ENCODE results near the gene SLC25A24. TPM values are rescaled to one million over a fixed set of nuclear protein-coding genes. Genes with fewer than 3 reads are reported as not detected.
"Not testable (repeated sequence)": the region's sequence is repeated elsewhere in the genome, so short reads cannot be mapped to it uniquely, and the experiment has no call there.

The SLC25A24 gene
- total RNA-seq, 1 experiment from 2014 or later, result 23.6 TPM

DNA sequence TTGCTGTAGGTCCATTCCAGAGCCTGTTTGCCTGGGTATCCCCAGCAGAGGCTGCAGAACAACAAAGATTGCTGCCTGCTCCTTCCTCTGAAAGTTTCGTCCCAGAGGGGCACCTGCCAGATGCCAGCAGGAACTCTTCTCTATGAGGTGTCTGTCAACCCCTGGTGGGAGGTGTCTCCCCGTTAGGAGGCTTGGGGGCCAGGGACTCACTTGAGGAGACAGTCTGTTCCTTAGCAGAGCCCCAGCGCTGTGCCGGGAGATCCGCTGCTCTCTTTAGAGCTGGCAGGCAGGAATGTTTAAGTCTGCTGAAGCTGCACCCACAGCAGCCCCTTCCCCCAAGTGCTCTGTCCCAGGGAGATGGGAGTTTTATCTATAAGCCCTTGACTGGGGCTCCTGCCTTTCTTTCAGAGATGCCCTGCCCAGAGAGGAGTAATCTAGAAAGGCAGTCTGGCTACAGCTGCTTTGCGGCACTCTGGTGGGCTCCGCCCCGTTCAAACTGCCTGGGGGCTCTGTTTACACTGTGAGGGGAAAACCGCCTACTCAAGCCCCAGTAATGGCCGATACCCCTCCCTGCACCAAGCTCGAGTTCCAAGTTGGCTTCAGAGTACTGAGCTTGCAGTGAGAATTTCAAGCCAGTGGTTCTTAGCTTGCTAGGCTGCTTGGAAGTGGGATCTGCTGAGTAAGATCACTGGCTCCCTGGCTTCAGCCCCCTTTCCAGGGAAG, 8.7 kb upstream of the SLC25A24 start:
- ChIA-PET POLR2A (no interaction called here), RAD21 (ENCODE audit: low non-redundant PET in 1 of 2, low total read pairs in 2 of 2, uncharacterized antibody in 2 of 2, unreplicated experiment in 2 of 2) (no interaction called here), CTCF (interaction anchor here (0.8 kb wide), 1 partner anchor 8 kb away, joined by 4 read pairs; no protein-coding TSS in a partner anchor)
- no peaks in the 10 kb centered on the region for H3K4me1 ChIP-seq (ENCODE audit: control insufficient read depth in 1 of 2, insufficient read depth in 2 of 2, low read length in 2 of 2)
- BruUV-seq (replicated peaks), result no TSS peak
- ATAC-seq, result no peak
- no peak overlapping the region for H2AFZ ChIP-seq (ENCODE audit: low read depth, low read length, poor library complexity, severe bottlenecking)
- H3K9me2 ChIP-seq (ENCODE audit: insufficient read depth), result no peaks in the 10 kb centered on the region
- no peaks in the 10 kb centered on the region for H3K79me2 ChIP-seq (ENCODE audit: insufficient read depth, low read length)
- H3K9me3 ChIP-seq (ENCODE audit: control insufficient read depth in 1 of 2, insufficient read depth in 1 of 2, low read depth in 1 of 2, low read length in 2 of 2), result no peaks in the 10 kb centered on the region
- H3K4me2 ChIP-seq (ENCODE audit: low read length), result no peak overlapping the region
- H3K27ac ChIP-seq (ENCODE audit: low read depth, low read length), result no peak overlapping the region
- H3K4me3 ChIP-seq (replicated peaks in 1 of 2; ENCODE audit: low read depth in 1 of 2, low read length in 2 of 2), result no peak overlapping the region
- H3K27me3 ChIP-seq (ENCODE audit: insufficient read depth, low read length), result peaks cover 9% of the 10 kb centered on the region; the same call in 1 of the 2 replicates
- TF ChIP-seq, protein P1, sequence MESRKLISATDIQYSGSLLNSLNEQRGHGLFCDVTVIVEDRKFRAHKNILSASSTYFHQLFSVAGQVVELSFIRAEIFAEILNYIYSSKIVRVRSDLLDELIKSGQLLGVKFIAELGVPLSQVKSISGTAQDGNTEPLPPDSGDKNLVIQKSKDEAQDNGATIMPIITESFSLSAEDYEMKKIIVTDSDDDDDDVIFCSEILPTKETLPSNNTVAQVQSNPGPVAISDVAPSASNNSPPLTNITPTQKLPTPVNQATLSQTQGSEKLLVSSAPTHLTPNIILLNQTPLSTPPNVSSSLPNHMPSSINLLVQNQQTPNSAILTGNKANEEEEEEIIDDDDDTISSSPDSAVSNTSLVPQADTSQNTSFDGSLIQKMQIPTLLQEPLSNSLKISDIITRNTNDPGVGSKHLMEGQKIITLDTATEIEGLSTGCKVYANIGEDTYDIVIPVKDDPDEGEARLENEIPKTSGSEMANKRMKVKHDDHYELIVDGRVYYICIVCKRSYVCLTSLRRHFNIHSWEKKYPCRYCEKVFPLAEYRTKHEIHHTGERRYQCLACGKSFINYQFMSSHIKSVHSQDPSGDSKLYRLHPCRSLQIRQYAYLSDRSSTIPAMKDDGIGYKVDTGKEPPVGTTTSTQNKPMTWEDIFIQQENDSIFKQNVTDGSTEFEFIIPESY (IDR thresholded peaks at IDR 0.05; ENCODE audit: extremely low read depth, insufficient replicate concordance, low read length), result no peak
- no peak for TF ChIP-seq SRF (IDR thresholded peaks at IDR 0.05; ENCODE audit: low read depth)
- no peak for TF ChIP-seq YY1 (IDR thresholded peaks at IDR 0.05; ENCODE audit: extremely low read depth, insufficient replicate concordance, low read depth, low read length)
- TF ChIP-seq ELF1 (IDR thresholded peaks at IDR 0.05; ENCODE audit: borderline replicate concordance, low read depth), result no peak
- TF ChIP-seq, protein P2, sequence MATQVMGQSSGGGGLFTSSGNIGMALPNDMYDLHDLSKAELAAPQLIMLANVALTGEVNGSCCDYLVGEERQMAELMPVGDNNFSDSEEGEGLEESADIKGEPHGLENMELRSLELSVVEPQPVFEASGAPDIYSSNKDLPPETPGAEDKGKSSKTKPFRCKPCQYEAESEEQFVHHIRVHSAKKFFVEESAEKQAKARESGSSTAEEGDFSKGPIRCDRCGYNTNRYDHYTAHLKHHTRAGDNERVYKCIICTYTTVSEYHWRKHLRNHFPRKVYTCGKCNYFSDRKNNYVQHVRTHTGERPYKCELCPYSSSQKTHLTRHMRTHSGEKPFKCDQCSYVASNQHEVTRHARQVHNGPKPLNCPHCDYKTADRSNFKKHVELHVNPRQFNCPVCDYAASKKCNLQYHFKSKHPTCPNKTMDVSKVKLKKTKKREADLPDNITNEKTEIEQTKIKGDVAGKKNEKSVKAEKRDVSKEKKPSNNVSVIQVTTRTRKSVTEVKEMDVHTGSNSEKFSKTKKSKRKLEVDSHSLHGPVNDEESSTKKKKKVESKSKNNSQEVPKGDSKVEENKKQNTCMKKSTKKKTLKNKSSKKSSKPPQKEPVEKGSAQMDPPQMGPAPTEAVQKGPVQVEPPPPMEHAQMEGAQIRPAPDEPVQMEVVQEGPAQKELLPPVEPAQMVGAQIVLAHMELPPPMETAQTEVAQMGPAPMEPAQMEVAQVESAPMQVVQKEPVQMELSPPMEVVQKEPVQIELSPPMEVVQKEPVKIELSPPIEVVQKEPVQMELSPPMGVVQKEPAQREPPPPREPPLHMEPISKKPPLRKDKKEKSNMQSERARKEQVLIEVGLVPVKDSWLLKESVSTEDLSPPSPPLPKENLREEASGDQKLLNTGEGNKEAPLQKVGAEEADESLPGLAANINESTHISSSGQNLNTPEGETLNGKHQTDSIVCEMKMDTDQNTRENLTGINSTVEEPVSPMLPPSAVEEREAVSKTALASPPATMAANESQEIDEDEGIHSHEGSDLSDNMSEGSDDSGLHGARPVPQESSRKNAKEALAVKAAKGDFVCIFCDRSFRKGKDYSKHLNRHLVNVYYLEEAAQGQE (IDR thresholded peaks at IDR 0.05; ENCODE audit: low read depth), result no peak
- no peak for DNase-seq (ENCODE audit: low read depth, low spot score)
- H3K9ac ChIP-seq (ENCODE audit: low read length), result no peak overlapping the region
- H4K20me1 ChIP-seq (ENCODE audit: insufficient read depth), result no peaks in the 10 kb centered on the region
- no peaks in the 10 kb centered on the region for H3K36me3 ChIP-seq (ENCODE audit: control insufficient read depth in 1 of 2, insufficient read depth in 2 of 2, low read length in 2 of 2)
- intact Hi-C loops (cut with micrococcal nuclease), result loop anchor here (5.0 kb wide), 1 partner anchor 353 kb away; the partner anchor contains the start of gene EEIG2

DNA sequence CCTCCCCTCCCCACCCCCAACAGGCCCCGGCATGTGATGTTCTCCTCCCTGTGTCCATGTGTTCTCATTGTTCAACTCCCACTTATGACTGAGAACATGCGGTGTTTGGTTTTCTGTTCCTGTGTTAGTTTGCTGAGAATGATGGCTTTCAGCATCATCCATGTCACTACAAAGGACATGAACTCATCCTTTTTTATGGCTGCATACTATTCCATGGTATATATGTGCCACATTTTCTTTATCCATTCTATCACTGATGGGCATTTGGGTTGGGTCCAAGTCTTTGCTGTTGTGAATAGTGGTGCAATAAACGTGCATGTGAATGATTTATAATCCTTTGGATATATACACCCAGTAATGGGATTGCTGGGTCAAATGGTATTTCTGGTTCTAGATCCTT, 3.4 kb upstream of the SLC25A24 start:
- intact Hi-C loops (cut with micrococcal nuclease); BruUV-seq (replicated peaks); H3K27ac ChIP-seq (ENCODE audit: low read depth, low read length); H3K27me3 ChIP-seq (ENCODE audit: insufficient read depth, low read length); H3K9me3 ChIP-seq (ENCODE audit: control insufficient read depth in 1 of 2, insufficient read depth in 1 of 2, low read depth in 1 of 2, low read length in 2 of 2); POLR2A ChIA-PET; CTCF ChIA-PET; DNase-seq (ENCODE audit: low read depth, low spot score); H3K9ac ChIP-seq (ENCODE audit: low read length); H2AFZ ChIP-seq (ENCODE audit: low read depth, low read length, poor library complexity, severe bottlenecking); H3K36me3 ChIP-seq (ENCODE audit: control insufficient read depth in 1 of 2, insufficient read depth in 2 of 2, low read length in 2 of 2); ATAC-seq; RAD21 ChIA-PET (ENCODE audit: low non-redundant PET in 1 of 2, low total read pairs in 2 of 2, uncharacterized antibody in 2 of 2, unreplicated experiment in 2 of 2); H3K4me3 ChIP-seq (replicated peaks in 1 of 2; ENCODE audit: low read depth in 1 of 2, low read length in 2 of 2); H4K20me1 ChIP-seq (ENCODE audit: insufficient read depth); H3K9me2 ChIP-seq (ENCODE audit: insufficient read depth); H3K4me2 ChIP-seq (ENCODE audit: low read length): not testable (repeated sequence)
- H3K4me1 ChIP-seq (ENCODE audit: control insufficient read depth in 1 of 2, insufficient read depth in 2 of 2, low read length in 2 of 2), result peaks cover 8 to 17% of the 10 kb centered on the region in 2 experiments; a peak in 3 of 4 replicates
- H3K79me2 ChIP-seq (ENCODE audit: insufficient read depth, low read length), result peaks cover 12% of the 10 kb centered on the region
